HL-60 (cell line): ENCODE measurements around the gene BZW2.

Source experiments
- DNase-seq, 2 experiments: peaks; one replicate each; pipeline ENCODE4 v3.0.0-alpha.2; 2010 to 2020; ENCODE audit warnings: low read depth in 1 of 2, low spot score in 1 of 2
- H3K27ac ChIP-seq: fragments of 250-450 bp; sonication (Bioruptor Pico); replicated peaks from 2 replicates; pipeline ENCODE4 v1.5.1; 2020; ENCODE audit warnings: mild to moderate bottlenecking, moderate library complexity
- H3K27me3 ChIP-seq: fragments of 250-450 bp; sonication (Bioruptor Pico); 2 replicates; pipeline ENCODE4 v1.5.1; 2021; ENCODE audit warnings: mild to moderate bottlenecking, moderate library complexity; ENCODE audit not compliant: insufficient read depth, poor library complexity, severe bottlenecking
- H3K4me3 ChIP-seq: replicated peaks from 2 replicates; pipeline ENCODE4 v1.5.1; 2011; ENCODE audit warnings: mild to moderate bottlenecking, control low read depth, low read length; ENCODE audit not compliant: insufficient read depth
- CTCF ChIP-seq: IDR thresholded peaks from one replicate; pipeline ENCODE4 v1.5.1; 2011; ENCODE audit warnings: low read length, control low read depth, inconsistent platforms; ENCODE audit not compliant: insufficient read depth
- GABPA ChIP-seq: IDR thresholded peaks from 2 replicates; pipeline ENCODE4 v1.6.1; 2012; ENCODE audit warnings: low read depth
- POLR2AphosphoS5 ChIP-seq: IDR thresholded peaks from 2 replicates; pipeline ENCODE4 v1.6.1; 2012; ENCODE audit warnings: low read depth
- REST ChIP-seq: IDR thresholded peaks from 2 replicates; pipeline ENCODE4 v1.6.1; 2012; ENCODE audit warnings: low read depth; ENCODE audit not compliant: insufficient replicate concordance
- SPI1 ChIP-seq: IDR thresholded peaks from 2 replicates; pipeline ENCODE4 v1.6.1; 2012; ENCODE audit warnings: low read depth, mild to moderate bottlenecking, borderline replicate concordance

The BZW2 gene

GRCh38 chr7:16718111-16718656 is 72.2 kb downstream of the BZW2 start:
- no peak for DNase-seq
- no peaks in the 10 kb centered on the region for H3K27me3 ChIP-seq
- no peak for TF ChIP-seq REST
- TF ChIP-seq POLR2AphosphoS5, result no peak
- TF ChIP-seq CTCF, result no peak
- no peak for TF ChIP-seq SPI1
- TF ChIP-seq GABPA, result no peak
- H3K27ac ChIP-seq, result no peak overlapping the region
- H3K4me3 ChIP-seq, result no peak overlapping the region

- H3K27ac ChIP-seq, result no peak overlapping the region
- no peaks in the 10 kb centered on the region for H3K27me3 ChIP-seq
- H3K4me3 ChIP-seq, result no peak overlapping the region
- no peak for DNase-seq
- no peak for TF ChIP-seq GABPA
- TF ChIP-seq CTCF, result no peak
- TF ChIP-seq REST, result no peak
- no peak for TF ChIP-seq SPI1
- TF ChIP-seq POLR2AphosphoS5, result no peak
Observed at GRCh38 chr7:16719699-16720098, 73.7 kb downstream of the BZW2 start.

GRCh38 chr7:16721541-16721940 is 75.6 kb downstream of the BZW2 start:
- DNase-seq, result no peak

More at GRCh38 chr7:16721541-16721940, 75.6 kb downstream of the BZW2 start:
- Histone ChIP-seq H3K27ac (no peak overlapping the region), H3K27me3 (no peaks in the 10 kb centered on the region), H3K4me3 (no peak overlapping the region)
- TF ChIP-seq CTCF (no peak), REST (no peak), SPI1 (no peak), POLR2AphosphoS5 (no peak), GABPA (no peak)
